ENCODE results near the gene ARNT2.

DNA sequence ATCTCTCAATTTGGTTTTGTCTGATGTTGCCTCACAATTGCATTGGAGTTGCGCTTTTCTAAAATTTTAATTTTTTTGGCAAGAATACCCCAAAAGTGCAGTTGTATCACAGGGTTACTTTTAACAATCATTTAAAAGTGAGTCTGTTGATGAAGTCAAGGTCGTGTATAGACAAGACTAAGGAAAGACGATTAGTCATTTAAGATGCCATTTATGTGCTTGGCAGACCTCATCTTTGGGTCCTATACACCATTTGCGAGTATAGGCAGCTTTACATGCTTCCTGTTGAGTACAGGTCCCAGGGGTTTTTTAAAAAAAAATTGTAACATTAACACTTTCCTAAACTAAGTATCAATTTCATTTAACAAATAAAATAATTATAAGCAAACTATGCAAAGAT lies 12.5 kb downstream of the ARNT2 start:
- TF ChIP-seq, protein P1, sequence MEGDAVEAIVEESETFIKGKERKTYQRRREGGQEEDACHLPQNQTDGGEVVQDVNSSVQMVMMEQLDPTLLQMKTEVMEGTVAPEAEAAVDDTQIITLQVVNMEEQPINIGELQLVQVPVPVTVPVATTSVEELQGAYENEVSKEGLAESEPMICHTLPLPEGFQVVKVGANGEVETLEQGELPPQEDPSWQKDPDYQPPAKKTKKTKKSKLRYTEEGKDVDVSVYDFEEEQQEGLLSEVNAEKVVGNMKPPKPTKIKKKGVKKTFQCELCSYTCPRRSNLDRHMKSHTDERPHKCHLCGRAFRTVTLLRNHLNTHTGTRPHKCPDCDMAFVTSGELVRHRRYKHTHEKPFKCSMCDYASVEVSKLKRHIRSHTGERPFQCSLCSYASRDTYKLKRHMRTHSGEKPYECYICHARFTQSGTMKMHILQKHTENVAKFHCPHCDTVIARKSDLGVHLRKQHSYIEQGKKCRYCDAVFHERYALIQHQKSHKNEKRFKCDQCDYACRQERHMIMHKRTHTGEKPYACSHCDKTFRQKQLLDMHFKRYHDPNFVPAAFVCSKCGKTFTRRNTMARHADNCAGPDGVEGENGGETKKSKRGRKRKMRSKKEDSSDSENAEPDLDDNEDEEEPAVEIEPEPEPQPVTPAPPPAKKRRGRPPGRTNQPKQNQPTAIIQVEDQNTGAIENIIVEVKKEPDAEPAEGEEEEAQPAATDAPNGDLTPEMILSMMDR (IDR thresholded peaks at IDR 0.05) = no peak
- TF ChIP-seq MYC (IDR thresholded peaks at IDR 0.05; ENCODE audit: borderline replicate concordance, low read length) (no peak), EP300 (IDR thresholded peaks at IDR 0.05) (no peak), RCOR1 (IDR thresholded peaks at IDR 0.05; ENCODE audit: low read depth, low read length) (no peak), JUN (IDR thresholded peaks at IDR 0.05) (no peak), NR3C1 (IDR thresholded peaks at IDR 0.05) (no peak)
- TF ChIP-seq, protein P2, sequence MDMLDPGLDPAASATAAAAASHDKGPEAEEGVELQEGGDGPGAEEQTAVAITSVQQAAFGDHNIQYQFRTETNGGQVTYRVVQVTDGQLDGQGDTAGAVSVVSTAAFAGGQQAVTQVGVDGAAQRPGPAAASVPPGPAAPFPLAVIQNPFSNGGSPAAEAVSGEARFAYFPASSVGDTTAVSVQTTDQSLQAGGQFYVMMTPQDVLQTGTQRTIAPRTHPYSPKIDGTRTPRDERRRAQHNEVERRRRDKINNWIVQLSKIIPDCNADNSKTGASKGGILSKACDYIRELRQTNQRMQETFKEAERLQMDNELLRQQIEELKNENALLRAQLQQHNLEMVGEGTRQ (IDR thresholded peaks at IDR 0.05) = no peak

Data from A549 (cell line).